HG02884 (cell line): ENCODE data around the gene RIC1.
A peak's percentile ranks its signal among the peaks of the same experiment; 100 is the strongest.
"Not testable (repeated sequence)": the region's sequence is repeated elsewhere in the genome, so short reads cannot be mapped to it uniquely, and the experiment has no call there.

Experiments used
- ATAC-seq: cut with Tn5 transposase; IDR thresholded peaks from one replicate; pipeline ENCODE4 v1.9.1; 2021; ENCODE audit warnings: mild to moderate bottlenecking, moderate library complexity; ENCODE audit not compliant: unreplicated experiment

RIC1 gene

GRCh38 chr9:5719100-5719926, 90.4 kb downstream of the RIC1 start:
- ATAC-seq, result no peak

DNA sequence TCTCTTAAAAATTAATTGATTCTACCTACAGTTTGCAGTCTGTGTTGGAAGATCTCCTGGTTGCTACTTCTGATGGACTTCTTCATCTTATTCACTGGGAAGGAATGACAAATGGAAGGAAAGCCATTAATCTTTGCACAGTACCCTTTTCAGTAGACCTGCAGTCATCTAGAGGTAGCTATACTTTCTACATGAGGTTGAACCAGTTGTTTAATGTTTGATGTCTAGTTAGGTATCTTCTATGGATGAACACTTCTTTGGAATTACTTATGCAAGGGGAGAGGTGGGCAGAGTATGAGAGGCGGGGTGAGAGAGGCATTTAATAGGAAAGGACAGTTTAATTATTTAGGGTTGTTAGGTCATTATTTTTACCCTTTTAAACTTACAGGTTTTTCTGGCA, 91.2 kb downstream of the RIC1 start:
- no peak for ATAC-seq

DNA sequence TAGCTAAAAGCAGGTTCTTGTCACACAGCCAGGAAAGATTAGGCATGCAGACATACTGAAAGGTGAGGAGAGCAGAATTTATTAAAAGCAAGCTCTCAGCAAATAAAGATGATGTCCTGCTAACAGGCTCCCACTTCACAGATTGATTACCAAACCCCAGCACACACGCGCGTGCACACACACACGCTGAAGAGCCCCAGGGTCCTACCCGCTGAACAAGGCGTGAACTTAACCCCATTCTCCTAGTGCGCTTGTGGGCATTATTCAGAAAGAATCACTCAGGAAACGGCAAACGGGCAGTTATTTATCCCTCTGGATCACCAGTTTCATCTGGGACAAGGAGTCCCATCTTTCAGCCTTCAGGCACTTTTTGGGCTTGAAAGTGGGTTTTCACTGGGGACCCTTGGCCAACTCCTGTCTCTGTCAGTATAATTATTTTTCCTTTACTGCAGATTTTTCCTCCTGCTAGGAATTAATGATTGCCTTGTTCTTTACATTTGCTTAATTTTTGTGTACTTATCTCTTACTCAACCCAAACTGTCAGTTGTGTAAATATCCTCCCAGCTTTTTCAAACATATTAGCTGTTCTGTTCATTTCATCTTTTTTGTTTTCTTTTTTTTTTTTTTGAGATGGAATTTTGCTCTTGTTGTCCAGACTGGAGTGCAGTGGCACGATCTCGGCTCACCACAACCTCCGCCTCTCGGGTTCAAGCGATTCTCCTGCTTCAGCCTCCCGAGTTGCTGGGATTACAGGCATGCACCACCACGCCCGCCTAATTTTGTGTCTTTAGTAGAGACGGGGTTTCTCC, 92.6 kb downstream of the RIC1 start:
- ATAC-seq, result no peak

DNA sequence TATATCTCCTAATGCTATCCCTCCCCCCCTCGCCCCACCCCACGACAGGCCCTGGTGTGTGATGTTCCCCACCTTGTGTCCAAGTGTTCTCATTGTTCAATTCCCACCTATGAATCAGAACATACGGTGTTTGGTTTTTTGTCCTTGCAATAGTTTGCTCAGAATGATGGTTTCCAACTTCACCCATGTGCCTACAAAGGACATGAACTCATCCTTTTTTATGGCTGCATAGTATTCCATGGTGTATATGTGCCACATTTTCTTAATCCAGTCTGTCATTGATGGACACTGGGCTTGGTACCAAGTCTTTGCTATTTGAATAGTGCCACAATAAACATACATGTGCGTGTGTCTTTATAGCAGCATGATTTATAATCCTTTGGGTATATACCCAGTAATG, 93.8 kb downstream of the RIC1 start:
- ATAC-seq, result not testable (repeated sequence)

GRCh38 chr9:5735072-5735471, 106.2 kb downstream of the RIC1 start:
- ATAC-seq, result no peak

GRCh38 chr9:5736563-5737346, 107.8 kb downstream of the RIC1 start:
- no peak for ATAC-seq

DNA sequence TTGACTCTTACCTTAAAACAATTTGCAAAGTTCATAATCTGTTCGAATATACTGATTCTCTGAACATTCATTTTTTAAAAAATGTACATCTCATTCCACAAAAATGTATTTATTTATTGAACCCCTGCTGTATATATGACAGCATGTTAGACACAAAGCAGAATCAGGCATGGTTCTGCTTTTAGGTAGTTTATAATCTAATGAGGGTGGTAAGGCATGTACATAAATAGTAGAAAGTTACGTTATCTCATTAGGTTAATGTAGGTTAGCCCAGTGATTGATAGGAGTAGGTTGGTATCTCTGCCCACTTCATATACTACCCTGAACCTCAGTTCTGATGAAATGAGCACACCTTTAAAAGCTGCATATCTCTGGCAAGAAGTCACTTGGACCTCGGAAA, 114.2 kb downstream of the RIC1 start:
- ATAC-seq, result no peak

DNA sequence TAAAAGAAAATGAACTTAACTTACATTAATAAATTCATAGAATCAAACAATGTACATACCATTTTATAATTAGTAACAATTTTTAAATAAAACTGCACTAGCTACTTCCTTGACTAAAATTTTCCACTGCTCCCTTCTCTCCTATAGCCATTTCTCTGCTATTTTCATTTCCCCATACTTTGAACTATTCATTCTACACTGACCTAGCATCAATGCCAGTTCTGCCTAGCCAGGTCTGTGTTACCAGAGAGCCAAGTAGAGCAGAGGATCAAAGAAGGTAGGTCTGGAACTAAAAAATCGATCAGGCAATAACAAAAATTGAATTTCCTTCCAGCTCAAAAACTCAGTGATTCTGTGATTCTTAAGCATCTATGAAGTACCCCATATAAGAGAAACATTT, 119.5 kb downstream of the RIC1 start:
- ATAC-seq, result no peak

DNA sequence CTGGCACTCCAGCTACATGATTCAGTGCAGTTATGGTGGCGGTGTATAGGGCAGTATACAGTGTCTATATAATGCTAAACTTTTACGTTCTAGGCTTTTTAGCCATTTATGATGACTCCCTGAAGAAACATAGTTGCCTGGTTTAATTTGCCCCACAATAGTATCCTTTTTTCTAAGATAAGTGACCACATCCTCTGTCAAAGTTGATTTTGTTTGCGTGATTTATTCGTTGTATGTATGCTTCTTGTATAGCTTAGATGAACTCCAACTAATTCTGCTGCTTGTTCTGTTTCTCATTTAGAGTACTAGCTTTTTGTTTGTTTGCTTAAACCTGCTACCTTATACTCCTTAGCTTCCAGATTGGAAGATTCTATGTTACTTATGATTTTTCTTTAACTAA, 120.4 kb downstream of the RIC1 start:
- ATAC-seq, result no peak

- no peak for ATAC-seq
These were observed 121.7 kb downstream of the RIC1 start for GRCh38 chr9:5750569-5750968.

DNA sequence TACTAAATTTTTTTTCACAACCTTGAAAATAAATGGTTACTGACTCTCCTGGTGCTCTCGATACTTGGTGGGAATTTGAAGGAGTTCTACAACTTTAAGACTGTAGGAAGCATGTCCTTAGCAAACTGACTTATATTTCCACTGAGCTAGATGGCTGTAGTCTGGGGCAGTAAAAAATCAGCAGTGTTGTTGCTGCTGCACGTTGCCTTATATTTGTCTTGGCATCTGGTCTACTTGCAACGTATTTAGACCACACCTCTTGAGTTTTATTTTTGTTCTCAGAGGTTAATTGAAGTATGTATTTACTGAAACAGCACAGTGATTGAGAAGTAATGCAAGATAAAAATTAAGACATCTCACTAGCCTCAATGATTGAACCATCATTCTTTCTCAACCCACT, 127.7 kb downstream of the RIC1 start:
- ATAC-seq, result no peak

GRCh38 chr9:5760338-5760737, 131.4 kb downstream of the RIC1 start:
- ATAC-seq, result no peak

DNA sequence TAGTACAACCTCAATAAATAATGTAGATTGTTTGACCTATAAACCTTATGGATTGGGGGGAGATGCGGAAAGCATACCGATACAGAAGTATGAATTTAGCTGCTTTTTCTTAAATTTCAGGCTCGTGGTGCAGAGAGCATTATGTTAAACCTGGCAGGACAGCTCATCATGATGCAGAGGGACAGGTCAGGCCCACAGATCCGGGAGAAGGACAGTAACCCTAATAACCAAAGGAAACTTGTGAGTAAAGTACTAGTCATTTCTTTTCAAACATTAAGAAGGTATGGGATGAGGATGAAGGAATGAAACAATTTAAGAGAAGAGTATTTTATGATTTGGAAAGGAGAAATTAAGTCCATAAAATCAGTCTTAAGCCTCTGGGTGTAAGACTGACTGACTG, 133.5 kb downstream of the RIC1 start:
- ATAC-seq, result no peak

- peak; percentile 89 for ATAC-seq
These were observed 135.4 kb downstream of the RIC1 start for GRCh38 chr9:5764130-5764868.

DNA sequence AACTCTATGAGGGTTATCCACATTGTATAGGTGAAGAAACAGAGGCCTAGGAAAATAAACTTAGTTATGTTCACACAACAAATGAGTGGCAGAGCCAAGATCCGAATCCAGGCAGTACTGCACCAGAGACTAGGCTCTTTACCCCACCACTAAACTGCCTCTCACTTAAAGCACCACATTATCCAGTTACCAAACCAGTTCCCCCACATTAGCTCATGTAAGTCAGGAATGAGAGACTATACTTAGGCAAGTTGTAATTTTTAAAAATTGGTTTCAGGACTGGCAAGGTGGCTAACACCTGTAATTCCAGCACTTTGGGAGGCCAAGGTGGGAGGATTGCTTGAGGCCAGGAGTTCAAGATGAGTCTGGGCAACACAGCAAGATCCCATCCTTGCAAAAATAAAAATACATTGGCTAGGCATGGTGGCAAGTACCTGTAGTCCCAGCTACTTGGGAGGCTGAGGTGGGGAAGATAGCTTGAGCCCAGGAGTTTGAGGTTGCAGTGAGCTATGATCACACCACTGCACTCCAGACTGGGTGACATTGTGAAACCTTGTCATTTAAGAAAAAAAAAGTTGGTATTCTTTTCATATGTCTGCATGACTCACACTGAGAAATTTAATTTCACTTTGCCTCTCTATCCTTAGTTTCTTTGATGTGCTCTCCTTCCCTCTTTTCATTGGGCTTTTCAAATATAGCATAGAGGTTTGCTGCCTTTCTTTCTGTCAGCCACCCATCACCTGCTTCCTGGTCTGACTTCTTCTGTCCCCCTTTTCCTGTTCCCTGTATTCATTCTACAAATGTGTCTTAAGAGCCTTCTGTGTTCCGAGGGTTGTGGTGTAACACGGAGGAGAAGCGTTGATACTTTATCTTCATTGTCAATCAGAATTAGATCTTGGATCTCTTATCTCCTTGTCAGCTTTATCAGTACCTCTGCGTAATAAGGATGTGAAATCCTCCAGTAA, 139.3 kb downstream of the RIC1 start:
- ATAC-seq, result no peak

GRCh38 chr9:5773324-5773999, 144.6 kb downstream of the RIC1 start:
- ATAC-seq, result no peak

DNA sequence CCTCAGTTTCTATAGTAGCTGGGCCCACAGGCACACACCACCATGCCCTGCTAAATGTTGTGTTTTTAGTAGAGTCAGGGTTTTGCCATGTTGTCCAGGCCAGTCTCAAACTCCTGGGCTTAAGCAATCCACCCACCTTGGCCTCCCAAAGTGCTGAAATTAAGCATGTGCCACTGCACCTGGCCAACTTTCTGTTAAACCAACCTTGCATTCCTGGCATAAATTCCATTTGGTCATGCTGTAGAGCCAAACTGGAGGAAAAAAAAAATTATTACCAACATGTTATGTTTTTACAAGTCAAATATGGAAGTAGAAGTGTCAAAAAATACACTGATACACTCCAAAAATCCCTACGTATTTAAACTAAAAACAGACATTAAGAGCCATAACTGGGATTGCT, 149.9 kb downstream of the RIC1 start:
- ATAC-seq, result no peak

- ATAC-seq, result not testable (repeated sequence)
These were observed 150.9 kb downstream of the RIC1 start for GRCh38 chr9:5779705-5780218.

DNA sequence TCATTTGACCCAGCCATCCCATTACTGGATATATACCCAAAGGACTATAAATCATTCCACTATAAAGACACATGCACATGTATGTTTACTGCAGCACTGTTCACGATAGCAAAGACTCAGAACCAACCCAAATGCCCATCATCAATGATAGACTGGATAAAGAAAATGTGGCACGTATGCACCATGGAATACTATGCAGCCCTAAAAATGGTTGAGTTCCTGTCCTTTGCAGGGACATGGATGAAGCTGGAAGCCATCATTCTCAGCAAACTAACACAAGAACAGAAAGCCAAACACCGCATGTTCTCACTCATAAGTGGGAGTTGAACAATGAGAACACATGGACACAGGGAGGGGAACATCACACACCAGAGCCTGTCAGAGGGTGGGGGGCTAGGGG, 154.5 kb downstream of the RIC1 start:
- not testable (repeated sequence) for ATAC-seq
